ENCODE results near the gene MPZL1. TPM values are rescaled to one million over a fixed set of nuclear protein-coding genes. Genes with fewer than 3 reads are reported as not detected.

The MPZL1 gene
- total and polyA plus RNA-seq, 2 of the 8 experiments (the other 6 are each of a cell fraction or from before 2014, with no cell fraction given), result 37.8 to 120 TPM

- ChIA-PET POLR2A (ENCODE audit: partially characterized antibody) (no interaction called here), CTCF (ENCODE audit: partially characterized antibody) (interaction anchor here (1.1 to 2.1 kb wide), 3 partner anchors 9 to 123 kb away, joined by 3 to 11 read pairs (median 4); no protein-coding TSS in a partner anchor)
- no peaks in the 10 kb centered on the region for H3K36me3 ChIP-seq (ENCODE audit: control insufficient read depth in 2 of 4, insufficient read depth in 4 of 4, low read length in 3 of 4)
- no peak overlapping the region for H2AFZ ChIP-seq (ENCODE audit: low read length)
- peaks cover 0 to under 1% (median 0%) of the 10 kb centered on the region in 4 experiments; a peak in 1 of 7 replicates for H3K4me1 ChIP-seq (replicated peaks in 1 of 4; ENCODE audit: control insufficient read depth in 3 of 4, insufficient read depth in 4 of 4, low read length in 3 of 4)
- no peak overlapping the region for H2BK20ac ChIP-seq (ENCODE audit: low read length)
- H3K56ac ChIP-seq (replicated peaks; ENCODE audit: insufficient read length, low read depth, low read length), result no peak overlapping the region
- no peak overlapping the region for H2BK12ac ChIP-seq (ENCODE audit: low read depth, low read length)
- no peak overlapping the region for H3K23ac ChIP-seq (ENCODE audit: insufficient read length)
- DNase-seq (ENCODE audit: low read depth in 1 of 2, low spot score in 2 of 2) (no peak), FAIRE-seq (no peak)
- H3K9me3 ChIP-seq (ENCODE audit: insufficient read depth in 2 of 2, low read depth in 1 of 2, low read length in 1 of 2), result no peaks in the 10 kb centered on the region
- no peaks in the 10 kb centered on the region for H3K79me1 ChIP-seq (ENCODE audit: low read depth, low read length)
- H2AK5ac ChIP-seq (ENCODE audit: low read depth, low read length), result no peak overlapping the region
- H3K14ac ChIP-seq (ENCODE audit: insufficient read length), result no peak overlapping the region
- no peak overlapping the region for H2BK5ac ChIP-seq (ENCODE audit: low read depth, low read length)
- no peak overlapping the region for H4K8ac ChIP-seq (ENCODE audit: extremely low read depth, insufficient read depth, low read length)
- no peak overlapping the region for H2BK120ac ChIP-seq (replicated peaks; ENCODE audit: low read depth, low read length)
- no peak overlapping the region for H2BK15ac ChIP-seq (ENCODE audit: low read length)
- H4K5ac ChIP-seq (ENCODE audit: insufficient read length, low read depth, low read length), result no peak overlapping the region
- no peak overlapping the region for H3K4ac ChIP-seq (replicated peaks; ENCODE audit: insufficient read length, low read depth, low read length)
- no peak overlapping the region for H4K91ac ChIP-seq (replicated peaks; ENCODE audit: insufficient read length, low read length)
- H3K27ac ChIP-seq (ENCODE audit: low read depth, low read length), result no peak overlapping the region
- H4K20me1 ChIP-seq (replicated peaks in 1 of 2; ENCODE audit: control insufficient read depth in 1 of 2, insufficient read depth in 2 of 2, low read length in 2 of 2), result no peaks in the 10 kb centered on the region
- H3K27me3 ChIP-seq (replicated peaks in 1 of 4; ENCODE audit: control insufficient read depth in 3 of 4, extremely low read depth in 1 of 4, insufficient read depth in 3 of 4, low read length in 3 of 4), result no peaks in the 10 kb centered on the region; a peak in 1 of 7 replicates
- WGBS, 2 experiments (ENCODE audit: extremely low coverage in 1 of 2, insufficient coverage in 1 of 2, insufficient read length in 1 of 2, insufficient replicate concordance in 2 of 2, low coverage in 1 of 2, low lambda C conversion rate in 2 of 2, missing lambda C conversion rate in 1 of 2), result 94% methylated on average over 10 of the region's 10 CpGs; no CpG with 5 or more reads in 1 of the 2 experiments
- H3K4me2 ChIP-seq (ENCODE audit: insufficient read depth in 1 of 2, low read depth in 2 of 2, low read length in 2 of 2), result no peak overlapping the region
- TF ChIP-seq RFX5 (IDR thresholded peaks at IDR 0.05; ENCODE audit: borderline replicate concordance, low read depth, low read length), result no peak
- no peak for TF ChIP-seq POLR2AphosphoS5 (IDR thresholded peaks at IDR 0.05; ENCODE audit: low read depth, low read length)
- no peak for TF ChIP-seq YY1 (IDR thresholded peaks at IDR 0.05; ENCODE audit: low read depth, low read length)
- TF ChIP-seq KDM4A (IDR thresholded peaks at IDR 0.05; ENCODE audit: low read depth, low read length, severe bottlenecking), result no peak
- TF ChIP-seq SRF (IDR thresholded peaks at IDR 0.05; ENCODE audit: low read depth, low read length), result no peak
- TF ChIP-seq POLR2A (IDR thresholded peaks at IDR 0.05; ENCODE audit: control extremely low read depth in 1 of 2, low read depth in 2 of 2, low read length in 2 of 2), result no peak
- TF ChIP-seq SIN3A (conservative IDR thresholded peaks at IDR 0.05 in 1 of 2, IDR thresholded peaks at IDR 0.05 in 1 of 2; ENCODE audit: low read depth in 1 of 2, low read length in 2 of 2), result no peak
- no peak for TF ChIP-seq SP2 (IDR thresholded peaks at IDR 0.05; ENCODE audit: low read length)
- TF ChIP-seq MAFK (IDR thresholded peaks at IDR 0.05; ENCODE audit: low read depth, low read length), result no peak
- TF ChIP-seq EZH2 (IDR thresholded peaks at IDR 0.05; ENCODE audit: low read depth, low read length, severe bottlenecking), result no peak
- no peak for TF ChIP-seq SP1 (IDR thresholded peaks at IDR 0.05; ENCODE audit: low read depth, low read length)
- no peak for TF ChIP-seq TEAD4 (IDR thresholded peaks at IDR 0.05; ENCODE audit: low read depth, low read length)
- no peak for TF ChIP-seq JUND (IDR thresholded peaks at IDR 0.05; ENCODE audit: low read length)
- TF ChIP-seq BCL11A (IDR thresholded peaks at IDR 0.05; ENCODE audit: low read depth in 2 of 2, low read length in 2 of 2), result no peak
- H3K18ac ChIP-seq (ENCODE audit: extremely low read depth, low read length), result no peak overlapping the region
- no peaks in the 10 kb centered on the region for H3K79me2 ChIP-seq (ENCODE audit: control insufficient read depth in 1 of 2, insufficient read depth in 2 of 2, low read length in 2 of 2)
- H3K4me3 ChIP-seq (ENCODE audit: extremely low read depth in 1 of 4, insufficient read depth in 2 of 4, low read depth in 3 of 4, low read length in 4 of 4), result no peak overlapping the region
- H3K9ac ChIP-seq (replicated peaks in 1 of 4; ENCODE audit: extremely low read depth in 1 of 4, low read depth in 3 of 4, low read length in 3 of 4), result no peak overlapping the region
- no peaks in the 10 kb centered on the region for H3K23me2 ChIP-seq (ENCODE audit: low read depth, low read length)
Measured at GRCh38 chr1:167678422-167678821, 43.4 kb upstream of the MPZL1 start.
